CD4-positive, alpha-beta T cell treated with Interleukin-12 subunit alpha and Interleukin-12 subunit beta, for 1 hour (primary cell): ENCODE measurements around the gene FAM193A.
"Not testable (repeated sequence)": the region's sequence is repeated elsewhere in the genome, so short reads cannot be mapped to it uniquely, and the experiment has no call there.

ENCODE experiments used
- DNase-seq: peaks from one replicate; pipeline ENCODE4 v3.0.0-alpha.2; 2020

The FAM193A gene, protein sequence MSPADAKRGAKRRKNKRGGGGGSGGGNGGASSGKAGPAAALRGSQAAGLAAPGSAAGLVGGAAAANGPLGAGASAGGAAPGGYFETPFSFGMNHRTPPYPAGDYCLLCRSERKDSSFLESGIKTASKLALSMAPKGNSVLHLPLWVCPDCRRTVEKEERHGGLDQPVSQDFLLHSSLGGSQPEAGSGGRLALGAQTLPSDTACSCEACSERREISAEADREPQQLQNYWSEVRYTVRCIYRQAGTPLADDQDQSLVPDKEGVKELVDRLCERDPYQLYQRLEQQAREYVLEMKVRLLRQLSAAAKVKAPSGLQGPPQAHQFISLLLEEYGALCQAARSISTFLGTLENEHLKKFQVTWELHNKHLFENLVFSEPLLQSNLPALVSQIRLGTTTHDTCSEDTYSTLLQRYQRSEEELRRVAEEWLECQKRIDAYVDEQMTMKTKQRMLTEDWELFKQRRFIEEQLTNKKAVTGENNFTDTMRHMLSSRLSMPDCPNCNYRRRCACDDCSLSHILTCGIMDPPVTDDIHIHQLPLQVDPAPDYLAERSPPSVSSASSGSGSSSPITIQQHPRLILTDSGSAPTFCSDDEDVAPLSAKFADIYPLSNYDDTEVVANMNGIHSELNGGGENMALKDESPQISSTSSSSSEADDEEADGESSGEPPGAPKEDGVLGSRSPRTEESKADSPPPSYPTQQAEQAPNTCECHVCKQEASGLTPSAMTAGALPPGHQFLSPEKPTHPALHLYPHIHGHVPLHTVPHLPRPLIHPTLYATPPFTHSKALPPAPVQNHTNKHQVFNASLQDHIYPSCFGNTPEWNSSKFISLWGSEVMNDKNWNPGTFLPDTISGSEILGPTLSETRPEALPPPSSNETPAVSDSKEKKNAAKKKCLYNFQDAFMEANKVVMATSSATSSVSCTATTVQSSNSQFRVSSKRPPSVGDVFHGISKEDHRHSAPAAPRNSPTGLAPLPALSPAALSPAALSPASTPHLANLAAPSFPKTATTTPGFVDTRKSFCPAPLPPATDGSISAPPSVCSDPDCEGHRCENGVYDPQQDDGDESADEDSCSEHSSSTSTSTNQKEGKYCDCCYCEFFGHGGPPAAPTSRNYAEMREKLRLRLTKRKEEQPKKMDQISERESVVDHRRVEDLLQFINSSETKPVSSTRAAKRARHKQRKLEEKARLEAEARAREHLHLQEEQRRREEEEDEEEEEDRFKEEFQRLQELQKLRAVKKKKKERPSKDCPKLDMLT (N-terminal part only)

GRCh38 chr4:2536193-2537010, at the start of gene FAM193A:
Gene FAM193A (plus strand): TSS chr4:2536647. CDS start chr4:2536916, 269 bp downstream.
- peak; percentile 99 for DNase-seq

DNA sequence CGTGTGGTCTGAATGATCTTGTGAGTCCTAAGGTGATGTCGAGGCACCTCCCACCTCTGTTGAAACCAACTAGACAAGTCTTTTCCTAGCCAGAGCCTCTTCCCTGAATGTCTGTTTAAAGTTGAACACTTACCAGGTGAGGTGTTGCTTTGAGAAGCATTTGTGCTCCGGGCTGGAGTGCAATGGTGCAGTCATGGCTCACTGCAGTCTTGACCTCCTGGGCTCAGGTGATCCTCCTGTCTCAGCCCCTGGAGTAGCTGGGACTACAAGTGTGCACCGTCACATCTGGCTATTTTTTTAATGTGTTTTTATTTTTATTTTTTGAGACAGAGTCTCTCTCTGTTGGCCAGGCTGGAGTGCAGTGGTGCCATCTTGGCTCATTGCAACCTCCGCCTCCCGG, 49.5 kb upstream of the FAM193A start:
- no peak for DNase-seq

GRCh38 chr4:2487632-2488031, 48.8 kb upstream of the FAM193A start:
- peak; percentile 11 for DNase-seq

- DNase-seq = no peak
Measured at GRCh38 chr4:2489081-2489805, 47.2 kb upstream of the FAM193A start.

DNA sequence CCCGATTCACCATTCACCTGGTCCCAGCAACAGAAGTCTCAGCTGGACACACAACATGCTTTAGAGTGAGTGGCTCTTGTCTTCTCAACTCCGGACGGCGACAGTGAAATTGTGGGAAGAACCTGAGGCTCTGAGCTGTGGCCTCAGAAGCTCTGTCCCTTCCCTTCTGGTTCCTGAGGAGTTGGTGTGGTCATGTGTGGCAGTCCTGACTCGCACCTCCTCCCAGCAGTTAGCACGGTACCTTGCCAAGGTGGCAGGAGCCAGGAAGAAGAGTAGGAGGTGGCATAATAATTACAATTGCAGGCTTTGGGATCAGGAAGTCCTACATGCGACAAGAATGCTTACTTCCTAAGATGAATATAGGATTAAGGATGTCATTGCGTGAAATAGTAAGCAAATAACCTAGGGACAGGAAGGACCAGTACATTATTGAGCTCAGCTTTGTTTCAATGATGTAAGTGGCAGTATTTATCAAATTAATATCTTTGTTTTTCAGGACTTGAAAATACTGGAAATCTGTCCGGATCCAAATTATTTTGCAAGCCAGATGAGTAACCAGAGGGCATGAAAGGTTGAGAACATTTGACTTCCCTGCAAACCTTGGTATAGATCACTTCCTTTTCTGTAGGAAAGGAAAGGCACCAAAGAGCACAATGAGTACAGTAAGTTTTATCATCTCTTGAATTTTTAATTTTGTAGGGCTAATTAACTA, 46.5 kb upstream of the FAM193A start:
- DNase-seq = no peak

DNA sequence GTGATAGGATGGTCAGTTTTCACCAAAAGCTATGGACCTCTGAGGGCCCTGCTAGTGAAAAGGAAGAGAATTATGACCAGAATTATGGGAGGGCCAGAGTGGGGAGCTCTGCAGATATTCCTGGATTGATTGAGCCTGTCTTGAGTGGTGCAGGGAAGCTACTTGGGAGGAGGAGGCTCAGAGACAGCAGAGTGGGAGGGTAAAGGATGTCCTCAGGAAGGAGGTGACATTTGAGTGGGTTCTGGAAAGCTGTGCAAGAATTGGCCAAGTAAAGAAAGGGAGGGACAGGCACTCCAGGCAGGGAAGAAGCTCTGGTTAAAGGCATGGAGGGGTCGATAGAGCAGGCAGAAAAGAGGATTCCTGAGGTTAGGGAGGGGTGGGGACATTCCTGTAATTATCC, 43.5 kb upstream of the FAM193A start:
- no peak for DNase-seq

DNA sequence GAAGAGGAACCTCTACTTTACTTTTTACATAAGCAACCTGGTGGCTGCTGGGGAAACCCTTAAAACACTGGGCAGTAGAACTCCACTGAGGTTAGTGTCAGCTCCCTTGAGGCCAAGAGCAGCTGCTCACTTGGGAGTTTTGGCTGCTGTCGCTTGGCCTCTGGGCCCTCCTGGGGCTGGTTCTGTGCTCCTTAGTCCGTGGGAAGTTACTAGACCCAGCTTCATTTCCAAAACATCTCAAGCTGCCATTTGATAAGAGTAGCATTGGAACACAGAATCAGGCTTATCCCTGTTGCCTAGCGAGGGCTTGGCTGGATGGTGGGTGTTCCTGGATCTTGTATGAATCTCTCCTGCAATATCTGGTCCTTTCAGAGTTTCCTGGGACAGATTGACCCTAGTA, 41.5 kb upstream of the FAM193A start:
- DNase-seq = no peak

GRCh38 chr4:2497324-2497723, 39.1 kb upstream of the FAM193A start:
- no peak for DNase-seq

DNA sequence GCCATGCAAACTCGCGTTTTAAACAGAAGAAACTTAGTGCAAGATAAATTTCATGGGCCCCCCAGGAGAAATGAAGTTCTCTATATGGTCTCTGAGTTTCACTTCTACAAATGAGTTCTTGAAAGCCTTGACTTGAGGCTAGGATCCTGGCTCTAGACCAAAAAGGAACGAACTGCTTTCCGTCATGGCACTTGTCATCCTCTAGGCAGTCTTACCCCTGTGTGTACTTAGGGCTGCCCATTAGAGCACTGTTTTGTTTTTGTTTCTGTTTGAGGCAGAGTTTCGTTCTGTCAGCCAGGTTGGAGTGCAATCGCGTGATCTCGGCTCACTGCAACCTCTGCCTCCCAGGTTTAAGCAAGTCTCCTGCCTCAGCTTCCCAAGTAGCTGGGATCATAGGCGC, 38.5 kb upstream of the FAM193A start:
- DNase-seq = no peak

GRCh38 chr4:2500547-2500946, 35.9 kb upstream of the FAM193A start:
- no peak for DNase-seq

DNA sequence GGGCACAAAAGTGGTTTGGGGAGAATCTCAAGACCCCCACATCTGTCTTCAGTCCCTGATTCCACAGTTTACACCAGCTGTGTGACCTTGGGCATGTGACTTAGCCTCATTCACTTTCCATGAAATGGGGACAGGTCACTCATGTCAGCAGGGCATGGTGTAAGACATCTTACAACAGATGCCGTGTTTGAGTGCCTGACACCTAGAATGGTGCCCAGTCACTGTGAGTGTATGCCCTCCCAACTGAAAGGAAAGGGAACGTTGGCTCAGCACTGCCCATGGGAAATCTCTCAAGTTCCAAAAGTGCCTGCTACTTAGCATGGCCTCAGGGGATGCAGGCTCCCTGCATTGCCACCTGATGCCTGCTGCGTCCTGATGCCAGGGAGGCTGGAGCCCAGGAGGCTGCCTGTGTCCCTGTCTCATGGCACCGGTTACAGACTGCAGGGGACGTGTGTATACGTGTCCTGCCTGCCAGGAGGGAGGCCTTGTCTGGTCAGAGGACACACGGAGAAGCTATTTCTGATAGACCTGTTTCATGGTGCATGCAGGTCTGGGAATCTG, 35.3 kb upstream of the FAM193A start:
- no peak for DNase-seq

GRCh38 chr4:2503809-2504208, 32.6 kb upstream of the FAM193A start:
- no peak for DNase-seq

DNA sequence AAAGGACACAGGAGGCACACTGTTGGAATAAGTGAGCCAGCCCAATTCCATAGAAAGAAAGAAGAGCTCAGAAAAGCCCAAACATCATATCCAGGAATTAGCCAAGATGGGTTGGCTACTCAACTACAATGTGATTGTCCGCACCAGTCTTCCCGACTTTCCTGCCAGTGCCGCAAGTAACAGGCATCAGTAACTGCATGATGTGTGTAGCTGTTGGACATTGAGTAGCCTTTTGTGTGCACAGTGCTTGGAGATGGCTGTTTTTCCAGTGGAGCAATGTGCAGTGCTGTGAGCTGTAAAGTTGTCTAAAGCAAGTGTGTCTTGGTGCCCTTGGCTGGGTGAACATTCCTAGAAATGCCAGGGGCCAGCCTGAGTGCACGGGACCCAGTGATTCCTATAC, 29.2 kb upstream of the FAM193A start:
- no peak for DNase-seq

- no peak for DNase-seq
Measured at GRCh38 chr4:2507855-2508254, 28.6 kb upstream of the FAM193A start.

GRCh38 chr4:2510351-2511259, 25.8 kb upstream of the FAM193A start:
- no peak for DNase-seq

- peak; percentile 15 for DNase-seq
Measured at GRCh38 chr4:2511645-2512131, 24.8 kb upstream of the FAM193A start.

DNA sequence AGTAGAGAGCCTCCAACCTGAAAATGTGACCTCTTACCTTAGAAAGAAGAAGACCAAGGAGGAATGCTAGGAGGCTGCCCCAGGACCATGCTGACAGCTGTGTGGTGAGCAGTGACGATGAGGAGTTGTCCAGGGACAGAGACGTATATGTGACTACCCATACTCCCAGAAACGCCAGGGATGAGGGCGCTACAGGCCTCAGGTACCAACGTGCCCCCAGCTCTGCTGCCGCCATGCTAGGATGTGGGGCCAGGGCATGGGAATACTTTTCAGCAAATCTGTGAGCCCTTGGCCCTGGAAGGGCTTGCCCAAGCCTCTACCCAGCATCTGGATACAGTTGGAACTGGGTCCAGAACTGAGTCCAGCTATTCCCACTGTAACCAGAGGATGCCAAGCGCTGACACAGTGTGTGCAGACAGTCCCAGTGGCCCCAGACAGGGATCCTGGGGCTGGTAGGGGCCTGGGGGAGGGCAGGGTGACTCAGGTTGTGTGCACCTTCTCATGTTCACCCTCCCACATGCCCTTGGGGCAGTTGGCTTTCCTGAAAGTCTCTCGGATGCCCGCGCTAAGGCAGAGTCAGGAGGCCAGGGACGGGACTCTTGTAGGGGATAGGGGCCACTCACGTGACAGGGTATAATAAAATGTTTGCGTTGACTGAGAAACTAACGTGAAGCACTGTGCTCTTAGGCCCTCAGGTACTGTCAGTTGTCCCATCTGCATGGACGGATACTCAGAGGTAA, 23.9 kb upstream of the FAM193A start:
- DNase-seq = no peak

GRCh38 chr4:2514193-2514592, 22.3 kb upstream of the FAM193A start:
- not testable (repeated sequence) for DNase-seq
